Suprapubic skin (tissue), 4 donors: Measurements from ENCODE around the gene INCENP. TPM values are rescaled to one million over a fixed set of nuclear protein-coding genes. Genes with fewer than 3 reads are reported as not detected.

ENCODE experiments used
- DNase-seq, 2 donors: peaks; one replicate each; pipeline ENCODE4 v3.0.0-alpha.2; 2019; ENCODE audit warnings: low spot score in 2 of 2
- H3K27ac ChIP-seq: fragments of 200-600 bp; sonication (generic); one replicate; pipeline ENCODE4 v1.5.1; 2019
- H3K27me3 ChIP-seq: fragments of 200-600 bp; sonication (generic); one replicate; pipeline ENCODE4 v1.5.1; 2019
- H3K36me3 ChIP-seq: fragments of 200-600 bp; sonication (generic); one replicate; pipeline ENCODE4 v1.5.1; 2019
- H3K4me1 ChIP-seq: fragments of 200-600 bp; sonication (generic); one replicate; pipeline ENCODE4 v1.5.1; 2019
- H3K4me3 ChIP-seq: fragments of 200-600 bp; sonication (generic); one replicate; pipeline ENCODE4 v1.5.1; 2019; ENCODE audit warnings: mild to moderate bottlenecking
- H3K9me3 ChIP-seq: fragments of 200-600 bp; sonication (generic); one replicate; pipeline ENCODE4 v1.5.1; 2019
- CTCF ChIP-seq, 2 donors: fragments of 200-600 bp in 1 of 2; fragments of 450-650 bp in 1 of 2; sonication (generic) in 1 of 2; IDR thresholded peaks; one replicate each; pipeline ENCODE4 v1.5.1; 2016 to 2019; ENCODE audit warnings: antibody characterized with exemption in 2 of 2, mild to moderate bottlenecking in 1 of 2, moderate library complexity in 1 of 2
- EP300 ChIP-seq: sonication (generic); formaldehyde crosslinking; IDR thresholded peaks from one replicate; pipeline ENCODE4 v1.6.1; 2017; ENCODE audit warnings: antibody characterized with exemption
- POLR2A ChIP-seq, 2 donors: fragments of 450-650 bp; IDR thresholded peaks; one replicate each; pipeline ENCODE4 v1.6.1; 2017; ENCODE audit warnings: antibody characterized with exemption in 2 of 2, mild to moderate bottlenecking in 2 of 2, moderate library complexity in 2 of 2
- POLR2AphosphoS5 ChIP-seq, 3 donors: sonication (generic); formaldehyde crosslinking; IDR thresholded peaks; one replicate each; pipeline ENCODE4 v1.6.1; 2017; ENCODE audit warnings: antibody characterized with exemption in 3 of 3
- WGBS: methylation state at CpG from one replicate; pipeline ENCODE4 v1.1.5; 2018; 5-methylcytosine and 5-hydroxymethylcytosine counted together
- total RNA-seq, 4 donors: library from RNA; depleted of rRNA; stranded (reverse); fragments of >200 nt; gene quantifications; one replicate each; pipeline ENCODE4 v1.1.0, GENCODE V29; 2016

Gene INCENP
- total RNA-seq, 4 donors from 2014 or later: 31.6 to 52.4 (median 33.9) TPM

GRCh38 chr11:62128835-62129234, 5.0 kb downstream of the INCENP start:
- Histone ChIP-seq H3K36me3 (peaks cover 27% of the 10 kb centered on the region), H3K27me3 (no peaks in the 10 kb centered on the region), H3K4me1 (peaks cover 23% of the 10 kb centered on the region), H3K4me3 (no peak overlapping the region), H3K9me3 (no peaks in the 10 kb centered on the region), H3K27ac (no peak overlapping the region)
- TF ChIP-seq EP300 (no peak), POLR2AphosphoS5 (IDR thresholded peaks at IDR 0.05) (no peak), CTCF (IDR thresholded peaks at IDR 0.05) (no peak), POLR2A (IDR thresholded peaks at IDR 0.05) (no peak)
- WGBS: 93% methylated on average over 7 of the region's 7 CpGs
- peak in 1 of 2 donors; percentile 38 for DNase-seq

DNA sequence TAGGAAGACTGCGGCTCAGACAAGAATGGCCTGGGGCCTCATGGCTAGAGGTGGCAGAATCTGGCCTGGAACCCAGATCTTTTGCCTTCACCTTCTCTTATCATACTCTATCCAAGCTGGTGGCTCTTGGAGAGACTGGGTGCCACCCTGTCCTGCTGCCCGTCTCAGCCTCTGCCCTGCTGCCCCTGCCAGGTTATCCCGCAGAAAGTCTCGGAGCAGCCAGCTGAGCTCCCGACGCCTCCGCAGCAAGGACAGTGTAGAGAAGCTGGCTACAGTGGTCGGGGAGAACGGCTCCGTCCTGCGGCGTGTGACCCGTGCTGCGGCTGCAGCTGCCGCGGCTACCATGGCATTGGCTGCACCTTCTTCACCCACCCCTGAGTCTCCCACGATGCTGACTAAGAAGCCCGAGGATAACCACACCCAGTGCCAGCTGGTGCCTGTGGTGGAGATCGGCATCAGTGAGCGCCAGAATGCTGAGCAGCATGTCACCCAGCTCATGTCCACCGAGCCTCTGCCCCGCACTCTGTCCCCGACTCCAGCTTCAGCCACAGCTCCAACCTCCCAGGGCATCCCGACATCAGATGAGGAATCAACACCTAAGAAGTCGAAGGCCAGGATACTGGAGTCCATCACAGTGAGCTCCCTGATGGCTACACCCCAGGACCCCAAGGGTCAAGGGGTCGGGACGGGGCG, 5.9 kb downstream of the INCENP start:
- Histone ChIP-seq H3K36me3 (peaks cover 27% of the 10 kb centered on the region), H3K27ac (no peak overlapping the region), H3K9me3 (no peaks in the 10 kb centered on the region), H3K4me1 (peaks cover 18% of the 10 kb centered on the region), H3K4me3 (no peak overlapping the region), H3K27me3 (no peaks in the 10 kb centered on the region)
- peak in 1 of 2 donors; percentile 43 for DNase-seq
- no peak for TF ChIP-seq POLR2AphosphoS5 (IDR thresholded peaks at IDR 0.05)
- TF ChIP-seq POLR2A (IDR thresholded peaks at IDR 0.05): no peak
- TF ChIP-seq EP300: no peak
- TF ChIP-seq CTCF (IDR thresholded peaks at IDR 0.05): no peak
- 84% methylated on average over 27 of the region's 28 CpGs for WGBS

- peaks cover 10% of the 10 kb centered on the region for H3K4me1 ChIP-seq
- no peaks in the 10 kb centered on the region for H3K9me3 ChIP-seq
- peak in 1 of 2 donors; percentile 46 for DNase-seq
- H3K27ac ChIP-seq: no peak overlapping the region
- no peak overlapping the region for H3K4me3 ChIP-seq
- H3K27me3 ChIP-seq: no peaks in the 10 kb centered on the region
- WGBS: 91% methylated on average over 20 of the region's 34 CpGs
- TF ChIP-seq POLR2A (IDR thresholded peaks at IDR 0.05) (no peak), EP300 (no peak), CTCF (IDR thresholded peaks at IDR 0.05) (no peak), POLR2AphosphoS5 (IDR thresholded peaks at IDR 0.05) (no peak)
- H3K36me3 ChIP-seq: peaks cover 31% of the 10 kb centered on the region
Measured at GRCh38 chr11:62130283-62131169, 6.7 kb downstream of the INCENP start.

- Histone ChIP-seq H3K27me3 (no peaks in the 10 kb centered on the region), H3K4me1 (peaks cover 4% of the 10 kb centered on the region), H3K36me3 (peaks cover 31% of the 10 kb centered on the region), H3K4me3 (no peak overlapping the region), H3K9me3 (no peaks in the 10 kb centered on the region), H3K27ac (no peak overlapping the region)
- TF ChIP-seq CTCF (IDR thresholded peaks at IDR 0.05) (no peak), EP300 (no peak), POLR2AphosphoS5 (IDR thresholded peaks at IDR 0.05) (no peak), POLR2A (IDR thresholded peaks at IDR 0.05) (no peak)
- 96% methylated on average over 2 of the region's 6 CpGs for WGBS
- no peak for DNase-seq
Measured at GRCh38 chr11:62131170-62131464, 7.3 kb downstream of the INCENP start.

DNA sequence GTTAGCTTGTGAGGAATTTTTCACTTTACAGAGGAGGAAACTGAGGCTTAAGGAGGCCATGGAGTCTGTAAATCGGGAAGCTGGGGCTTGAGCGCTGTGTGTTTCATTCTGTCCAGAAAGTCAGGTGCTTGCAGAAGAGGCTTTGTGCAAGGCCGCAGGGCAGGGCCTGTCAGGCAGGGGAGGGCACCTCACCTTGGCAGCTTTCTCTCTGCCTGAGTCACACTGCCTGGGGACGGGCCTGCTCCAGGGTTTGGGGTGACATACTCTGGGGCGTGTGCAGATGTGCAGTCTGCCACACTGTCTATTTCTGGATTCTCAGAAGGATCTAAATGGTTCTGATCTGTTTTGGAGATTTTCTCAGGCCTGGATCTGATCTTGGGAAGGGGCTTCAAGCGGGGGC, 8.4 kb downstream of the INCENP start:
- H3K36me3 ChIP-seq: peaks cover 31% of the 10 kb centered on the region
- WGBS: 64% methylated on average over 6 of the region's 6 CpGs
- H3K4me1 ChIP-seq: peaks cover 4% of the 10 kb centered on the region
- H3K9me3 ChIP-seq: no peaks in the 10 kb centered on the region
- peak in 1 of 2 donors; percentile 54 for DNase-seq
- no peak overlapping the region for H3K4me3 ChIP-seq
- H3K27me3 ChIP-seq: no peaks in the 10 kb centered on the region
- TF ChIP-seq CTCF (IDR thresholded peaks at IDR 0.05) (no peak), POLR2AphosphoS5 (IDR thresholded peaks at IDR 0.05) (no peak), EP300 (no peak), POLR2A (IDR thresholded peaks at IDR 0.05) (no peak)
- H3K27ac ChIP-seq: no peak overlapping the region
